Stimulated activated naive CD8-positive, alpha-beta T cell treated with anti-CD3 and anti-CD28 coated beads, Interleukin-15, Interleukin-2, amounts not matched to agents 100 ng/mL and 50 ng/mL, for 24 hours (primary cell): ENCODE data around the gene NEK9.

Experiments
- H3K27ac Mint-ChIP-seq: one replicate; pipeline ENCODE4 v1.8.0; 2021; ENCODE audit warnings: mild to moderate bottlenecking, mixed read lengths
- H3K27me3 Mint-ChIP-seq: one replicate; pipeline ENCODE4 v1.8.0; 2021; ENCODE audit warnings: mixed read lengths
- H3K36me3 Mint-ChIP-seq: one replicate; pipeline ENCODE4 v1.8.0; 2021; ENCODE audit warnings: low read depth, mixed read lengths
- H3K4me1 Mint-ChIP-seq: one replicate; pipeline ENCODE4 v1.8.0; 2021; ENCODE audit warnings: low read depth, mixed read lengths
- H3K4me3 Mint-ChIP-seq: one replicate; pipeline ENCODE4 v1.8.0; 2021; ENCODE audit warnings: mild to moderate bottlenecking, mixed read lengths
- H3K9me3 Mint-ChIP-seq: one replicate; pipeline ENCODE4 v1.8.0; 2021; ENCODE audit warnings: mixed read lengths

Gene NEK9

GRCh38 chr14:75101491-75101890, 25.4 kb downstream of the NEK9 start:
- Mint-ChIP-seq H3K27ac (no peak overlapping the region), H3K4me1 (no peaks in the 10 kb centered on the region), H3K27me3 (no peaks in the 10 kb centered on the region), H3K9me3 (no peaks in the 10 kb centered on the region), H3K4me3 (no peak overlapping the region), H3K36me3 (peaks cover 61% of the 10 kb centered on the region)

DNA sequence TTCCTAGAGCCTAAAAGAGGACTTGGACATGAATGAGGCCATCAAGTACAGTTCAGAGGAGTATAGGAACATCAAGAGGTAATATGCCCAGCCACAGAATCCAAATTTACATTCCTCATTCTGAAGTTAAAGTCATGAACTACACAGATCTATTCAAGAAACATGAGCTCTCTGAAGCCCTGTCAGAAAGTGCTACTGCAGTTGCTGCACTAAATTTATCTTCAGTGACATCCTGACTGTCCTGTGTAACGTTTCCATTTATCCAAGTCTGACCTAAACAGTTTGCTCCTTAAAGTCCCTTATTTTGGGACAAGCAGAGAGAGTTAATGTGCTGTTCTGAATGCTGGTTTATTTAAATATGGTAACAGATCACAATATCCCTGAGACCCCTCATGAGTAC, 28.2 kb downstream of the NEK9 start:
- H3K4me1 Mint-ChIP-seq = no peaks in the 10 kb centered on the region
- no peaks in the 10 kb centered on the region for H3K9me3 Mint-ChIP-seq
- no peak overlapping the region for H3K4me3 Mint-ChIP-seq
- no peak overlapping the region for H3K27ac Mint-ChIP-seq
- no peaks in the 10 kb centered on the region for H3K27me3 Mint-ChIP-seq
- H3K36me3 Mint-ChIP-seq = peaks cover 66% of the 10 kb centered on the region

GRCh38 chr14:75098212-75098611, 28.6 kb downstream of the NEK9 start:
- H3K36me3 Mint-ChIP-seq = peaks cover 64% of the 10 kb centered on the region
- no peak overlapping the region for H3K4me3 Mint-ChIP-seq
- H3K27ac Mint-ChIP-seq = no peak overlapping the region
- H3K4me1 Mint-ChIP-seq = no peaks in the 10 kb centered on the region
- H3K27me3 Mint-ChIP-seq = no peaks in the 10 kb centered on the region
- no peaks in the 10 kb centered on the region for H3K9me3 Mint-ChIP-seq

DNA sequence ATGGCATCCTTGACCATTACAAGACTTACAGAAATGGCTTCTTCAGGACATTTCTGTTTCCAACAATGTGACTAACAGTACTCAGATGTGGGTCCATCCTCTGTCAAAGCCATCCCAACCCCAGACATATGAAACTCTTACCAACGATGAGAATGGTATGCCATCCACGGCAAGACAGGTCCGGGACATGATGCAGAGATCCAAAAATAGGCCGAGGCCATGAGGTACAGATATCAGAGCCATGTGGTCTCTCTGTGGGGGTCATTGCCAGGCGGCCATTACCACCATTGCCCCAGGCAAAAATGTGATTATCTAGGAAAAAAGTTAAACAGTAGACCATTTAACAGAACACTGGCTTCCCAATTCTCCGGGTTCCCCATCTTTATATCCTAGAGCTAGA, 29.9 kb downstream of the NEK9 start:
- Mint-ChIP-seq H3K36me3 (peaks cover 65% of the 10 kb centered on the region), H3K27me3 (no peaks in the 10 kb centered on the region), H3K27ac (no peak overlapping the region), H3K4me1 (no peaks in the 10 kb centered on the region), H3K4me3 (no peak overlapping the region), H3K9me3 (no peaks in the 10 kb centered on the region)

- no peaks in the 10 kb centered on the region for H3K9me3 Mint-ChIP-seq
- no peaks in the 10 kb centered on the region for H3K27me3 Mint-ChIP-seq
These were observed 31.2 kb downstream of the NEK9 start for GRCh38 chr14:75095690-75096089.

GRCh38 chr14:75094896-75095295, 32.0 kb downstream of the NEK9 start:
- Mint-ChIP-seq H3K27ac (no peak overlapping the region), H3K36me3 (peaks cover 67% of the 10 kb centered on the region), H3K27me3 (no peaks in the 10 kb centered on the region), H3K4me3 (no peak overlapping the region), H3K4me1 (no peaks in the 10 kb centered on the region), H3K9me3 (no peaks in the 10 kb centered on the region)

More at GRCh38 chr14:75095690-75096089, 31.2 kb downstream of the NEK9 start:
- Mint-ChIP-seq H3K36me3 (peaks cover 68% of the 10 kb centered on the region), H3K27ac (no peak overlapping the region), H3K4me3 (no peak overlapping the region), H3K4me1 (no peaks in the 10 kb centered on the region)

DNA sequence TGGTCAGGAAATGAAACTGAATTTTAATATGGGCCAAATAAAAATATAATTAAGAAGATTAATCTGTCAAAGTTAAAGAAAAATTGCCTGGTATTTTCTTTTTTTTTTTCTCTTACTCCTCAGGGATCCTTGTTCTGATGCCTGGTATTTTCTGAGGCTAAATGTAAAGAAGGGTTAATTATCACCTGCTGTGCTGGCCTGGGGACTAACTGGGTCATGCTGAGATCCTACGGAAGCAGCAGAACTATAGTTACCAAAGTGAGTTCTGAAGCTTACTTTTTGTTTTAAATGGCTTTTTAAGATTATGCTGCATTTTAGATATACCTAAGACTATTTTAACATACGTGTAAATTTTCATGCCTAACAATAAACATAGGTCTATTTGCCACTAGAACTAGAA, 34.1 kb downstream of the NEK9 start:
- H3K4me3 Mint-ChIP-seq = no peak overlapping the region
- H3K27ac Mint-ChIP-seq = no peak overlapping the region
- no peaks in the 10 kb centered on the region for H3K4me1 Mint-ChIP-seq
- H3K27me3 Mint-ChIP-seq = no peaks in the 10 kb centered on the region
- peaks cover 48% of the 10 kb centered on the region for H3K36me3 Mint-ChIP-seq
- H3K9me3 Mint-ChIP-seq = no peaks in the 10 kb centered on the region

GRCh38 chr14:75091251-75091650, 35.6 kb downstream of the NEK9 start:
- no peaks in the 10 kb centered on the region for H3K27me3 Mint-ChIP-seq
- H3K27ac Mint-ChIP-seq = no peak overlapping the region
- H3K4me3 Mint-ChIP-seq = no peak overlapping the region
- peaks cover 50% of the 10 kb centered on the region for H3K36me3 Mint-ChIP-seq
- no peaks in the 10 kb centered on the region for H3K4me1 Mint-ChIP-seq
- H3K9me3 Mint-ChIP-seq = no peaks in the 10 kb centered on the region

DNA sequence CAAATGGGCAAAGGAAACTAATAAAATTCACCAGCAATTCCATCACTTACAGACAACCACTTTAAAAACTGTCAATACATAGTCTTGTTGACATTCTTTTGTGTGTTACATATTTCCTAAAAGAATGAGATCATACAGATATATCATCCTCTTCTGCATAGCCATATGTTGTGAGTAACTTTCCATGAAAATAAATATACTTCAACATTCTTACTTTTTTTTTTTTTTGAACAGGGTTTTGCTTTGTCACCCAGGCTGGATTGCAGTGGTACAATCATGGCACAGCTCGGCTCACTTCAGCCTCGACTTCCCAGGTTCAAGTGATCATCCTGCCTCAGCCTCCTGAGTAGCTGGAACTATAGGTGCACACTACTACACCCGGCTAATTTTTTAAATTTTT, 36.5 kb downstream of the NEK9 start:
- no peaks in the 10 kb centered on the region for H3K9me3 Mint-ChIP-seq
- H3K4me3 Mint-ChIP-seq = no peak overlapping the region
- no peaks in the 10 kb centered on the region for H3K27me3 Mint-ChIP-seq
- H3K4me1 Mint-ChIP-seq = no peaks in the 10 kb centered on the region
- peaks cover 47% of the 10 kb centered on the region for H3K36me3 Mint-ChIP-seq
- H3K27ac Mint-ChIP-seq = no peak overlapping the region

GRCh38 chr14:75088566-75089373, 38.1 kb downstream of the NEK9 start:
- Mint-ChIP-seq H3K36me3 (peaks cover 47% of the 10 kb centered on the region), H3K27ac (no peak overlapping the region), H3K4me1 (peaks cover 5% of the 10 kb centered on the region), H3K27me3 (no peaks in the 10 kb centered on the region), H3K9me3 (no peaks in the 10 kb centered on the region), H3K4me3 (no peak overlapping the region)

- Mint-ChIP-seq H3K4me1 (peaks cover 10% of the 10 kb centered on the region), H3K9me3 (no peaks in the 10 kb centered on the region), H3K27me3 (no peaks in the 10 kb centered on the region), H3K36me3 (peaks cover 50% of the 10 kb centered on the region), H3K27ac (no peak overlapping the region), H3K4me3 (no peak overlapping the region)
These were observed 38.7 kb downstream of the NEK9 start for GRCh38 chr14:75088153-75088552.

- Mint-ChIP-seq H3K9me3 (no peaks in the 10 kb centered on the region), H3K27ac (no peak overlapping the region), H3K4me1 (peaks cover 15% of the 10 kb centered on the region), H3K27me3 (no peaks in the 10 kb centered on the region), H3K36me3 (peaks cover 45% of the 10 kb centered on the region), H3K4me3 (no peak overlapping the region)
These were observed 42.3 kb downstream of the NEK9 start for GRCh38 chr14:75084513-75084912.

DNA sequence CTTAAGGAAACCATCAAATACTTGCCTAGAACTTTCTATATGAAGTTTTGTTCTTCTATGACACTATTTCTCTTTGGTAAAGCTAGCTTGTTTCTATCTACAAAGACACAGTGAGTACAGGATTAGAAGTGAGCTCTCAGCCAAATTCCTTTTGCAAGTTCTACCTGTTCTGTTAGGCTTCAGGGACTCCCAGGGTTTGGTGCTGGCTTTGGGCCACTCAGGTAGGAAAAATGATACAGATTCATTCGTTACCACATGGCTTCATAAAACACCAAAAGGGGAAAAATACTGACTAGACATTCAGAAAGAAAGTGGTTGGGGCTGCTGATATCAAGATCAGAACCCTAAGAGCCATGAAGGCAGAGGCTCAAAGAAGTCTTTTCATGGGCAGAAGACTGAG, 43.6 kb downstream of the NEK9 start:
- H3K27ac Mint-ChIP-seq = no peak overlapping the region
- H3K36me3 Mint-ChIP-seq = peaks cover 45% of the 10 kb centered on the region
- no peaks in the 10 kb centered on the region for H3K9me3 Mint-ChIP-seq
- H3K27me3 Mint-ChIP-seq = no peaks in the 10 kb centered on the region
- no peak overlapping the region for H3K4me3 Mint-ChIP-seq
- peaks cover 15% of the 10 kb centered on the region for H3K4me1 Mint-ChIP-seq

DNA sequence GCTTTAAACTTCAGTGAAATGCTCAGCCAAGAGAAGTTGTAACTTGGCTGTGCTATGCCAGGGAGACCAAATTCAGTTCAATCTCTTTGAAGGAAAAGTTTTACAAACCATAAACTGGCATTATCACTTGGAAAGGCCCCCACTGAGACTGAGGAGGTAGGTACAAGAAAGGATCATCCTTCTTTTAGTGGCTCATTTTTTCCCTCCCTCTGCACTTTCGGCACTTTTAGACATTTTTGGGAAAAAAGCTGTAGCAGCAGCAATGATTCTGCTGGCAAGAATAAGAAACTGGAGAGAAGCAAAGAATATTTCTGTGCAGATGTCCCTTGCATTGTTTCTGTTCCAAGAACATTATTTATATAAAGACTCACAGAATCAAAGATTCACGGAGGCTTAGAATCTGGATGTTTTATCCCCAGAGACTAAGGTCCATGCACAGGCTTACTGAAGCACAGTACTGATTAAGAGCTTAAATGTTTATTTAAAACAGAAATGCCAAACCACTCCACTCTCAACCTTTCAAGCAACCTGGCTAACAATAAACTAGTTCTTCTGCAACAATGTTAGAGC, 45.1 kb downstream of the NEK9 start:
- Mint-ChIP-seq H3K36me3 (peaks cover 35% of the 10 kb centered on the region), H3K27ac (no peak overlapping the region), H3K4me1 (peaks cover 15% of the 10 kb centered on the region), H3K27me3 (no peaks in the 10 kb centered on the region), H3K9me3 (no peaks in the 10 kb centered on the region), H3K4me3 (no peak overlapping the region)

DNA sequence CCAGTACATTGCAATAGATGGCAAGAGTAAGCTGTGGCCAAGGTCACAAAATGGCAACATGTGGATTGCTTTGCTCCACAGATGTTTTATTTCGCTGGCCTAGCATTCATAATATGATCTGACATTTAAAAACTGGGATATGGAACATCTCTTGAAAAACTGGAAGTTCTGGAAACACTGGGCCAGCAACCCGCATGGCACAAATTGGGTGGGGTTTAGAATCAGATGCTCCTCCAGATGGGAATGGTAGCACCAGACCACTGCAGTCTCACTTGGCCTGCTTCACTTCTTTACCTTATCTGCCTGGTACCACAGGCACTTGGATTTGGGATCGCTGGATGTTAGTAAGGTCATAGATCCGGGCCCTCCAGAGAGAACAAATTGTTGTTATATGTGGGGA, 47.3 kb downstream of the NEK9 start:
- Mint-ChIP-seq H3K36me3 (peaks cover 24% of the 10 kb centered on the region), H3K4me3 (no peak overlapping the region), H3K27me3 (no peaks in the 10 kb centered on the region), H3K27ac (no peak overlapping the region), H3K9me3 (no peaks in the 10 kb centered on the region), H3K4me1 (peaks cover 15% of the 10 kb centered on the region)

- Mint-ChIP-seq H3K36me3 (peaks cover 7% of the 10 kb centered on the region), H3K4me3 (no peak overlapping the region), H3K4me1 (peaks cover under 1% of the 10 kb centered on the region), H3K27me3 (no peaks in the 10 kb centered on the region), H3K27ac (no peak overlapping the region), H3K9me3 (no peaks in the 10 kb centered on the region)
These were observed 49.1 kb downstream of the NEK9 start for GRCh38 chr14:75077794-75078193.
